ENCODE results near the gene ARPC2. TPM values are rescaled to one million over a fixed set of nuclear protein-coding genes. Genes with fewer than 3 reads are reported as not detected.
A peak's percentile ranks its signal among the peaks of the same experiment; 100 is the strongest.

Gene ARPC2
- total and polyA plus RNA-seq, 4 donors, result 58.1 to 83.6 (median 73.7) TPM

GRCh38 chr2:218290316-218291261 is 73.6 kb downstream of the ARPC2 start:
- Histone ChIP-seq H3K27ac (ENCODE audit: low read depth in 1 of 2, low read length in 2 of 2) (peak overlapping the region; percentile 98 to 99), H3K4me1 (ENCODE audit: control insufficient read depth in 4 of 4, insufficient read depth in 4 of 4, low read length in 3 of 4) (peaks cover 29 to 70% (median 55%) of the 10 kb centered on the region in 4 donors), H3K9ac (ENCODE audit: low read depth in 1 of 2, low read length in 2 of 2) (peak overlapping the region; percentile 69 to 86), H3K4me3 (ENCODE audit: low read depth in 1 of 3, low read length in 3 of 3) (peak overlapping the region; percentile 10 to 89 (median 69)), H3K27me3 (ENCODE audit: control insufficient read depth in 4 of 4, insufficient read depth in 4 of 4, low read length in 3 of 4) (no peaks in the 10 kb centered on the region), H3K9me3 (ENCODE audit: control insufficient read depth in 4 of 4, low read length in 3 of 4) (no peaks in the 10 kb centered on the region), H3K36me3 (ENCODE audit: control insufficient read depth in 4 of 4, insufficient read depth in 3 of 4, low read depth in 1 of 4, low read length in 3 of 4) (no peaks in the 10 kb centered on the region)
- WGBS, result 52% methylated on average over 12 of the region's 12 CpGs
- TF ChIP-seq RAD21 (IDR thresholded peaks at IDR 0.05) (no peak), NR2F2 (IDR thresholded peaks at IDR 0.05) (no peak), TAF1 (conservative IDR thresholded peaks at IDR 0.05) (no peak), ZBTB33 (IDR thresholded peaks at IDR 0.05) (no peak), HNF4A (conservative IDR thresholded peaks at IDR 0.05) (no peak), FOXA2 (IDR thresholded peaks at IDR 0.05) (no peak), JUND (IDR thresholded peaks at IDR 0.05) (no peak), REST (IDR thresholded peaks at IDR 0.05) (no peak), FOXA1 (IDR thresholded peaks at IDR 0.05) (no peak), GABPA (IDR thresholded peaks at IDR 0.05 in 1 of 2, conservative IDR thresholded peaks at IDR 0.05 in 1 of 2) (no peak)
- DNase-seq (ENCODE audit: low spot score), result peak; percentile 49

GRCh38 chr2:218291318-218292047 is 74.5 kb downstream of the ARPC2 start:
- Histone ChIP-seq H3K4me1 (ENCODE audit: control insufficient read depth in 4 of 4, insufficient read depth in 4 of 4, low read length in 3 of 4) (peaks cover 27 to 61% (median 46%) of the 10 kb centered on the region in 4 donors), H3K4me3 (ENCODE audit: low read depth in 1 of 3, low read length in 3 of 3) (peak overlapping the region; percentile 64 to 89 (median 69)), H3K36me3 (ENCODE audit: control insufficient read depth in 4 of 4, insufficient read depth in 3 of 4, low read depth in 1 of 4, low read length in 3 of 4) (no peaks in the 10 kb centered on the region), H3K27ac (ENCODE audit: low read depth in 1 of 2, low read length in 2 of 2) (peak overlapping the region; percentile 98 to 99), H3K9ac (ENCODE audit: low read depth in 1 of 2, low read length in 2 of 2) (peak overlapping the region; percentile 51 to 86), H3K9me3 (ENCODE audit: control insufficient read depth in 4 of 4, low read length in 3 of 4) (no peaks in the 10 kb centered on the region), H3K27me3 (ENCODE audit: control insufficient read depth in 4 of 4, insufficient read depth in 4 of 4, low read length in 3 of 4) (no peaks in the 10 kb centered on the region)
- DNase-seq (ENCODE audit: low spot score), result peak; percentile 59
- 27% methylated on average over 12 of the region's 12 CpGs for WGBS
- no peak for TF ChIP-seq GABPA (IDR thresholded peaks at IDR 0.05 in 1 of 2, conservative IDR thresholded peaks at IDR 0.05 in 1 of 2)
- no peak for TF ChIP-seq EGR1 (IDR thresholded peaks at IDR 0.05; ENCODE audit: low read depth in 2 of 2)
- TF ChIP-seq HNF4A (conservative IDR thresholded peaks at IDR 0.05), result peak in 1 of 2 donors; percentile 33
- no peak for TF ChIP-seq CTCF (IDR thresholded peaks at IDR 0.05; ENCODE audit: low read depth, low read length, missing input control)
- TF ChIP-seq RXRA (IDR thresholded peaks at IDR 0.05), result peak; percentile 43 to 62
- TF ChIP-seq TAF1 (conservative IDR thresholded peaks at IDR 0.05), result no peak
- no peak for TF ChIP-seq FOXA1 (IDR thresholded peaks at IDR 0.05)
- peak; percentile 2 for TF ChIP-seq YY1 (IDR thresholded peaks at IDR 0.05)
- TF ChIP-seq FOXA2 (IDR thresholded peaks at IDR 0.05), result no peak
- peak; percentile 25 for TF ChIP-seq SP1 (IDR thresholded peaks at IDR 0.05)
- peak; percentile 10 for TF ChIP-seq MAX (IDR thresholded peaks at IDR 0.05)
- TF ChIP-seq REST (IDR thresholded peaks at IDR 0.05), result peak; percentile 32
- TF ChIP-seq ATF3 (IDR thresholded peaks at IDR 0.05), result no peak
- TF ChIP-seq HNF4G (IDR thresholded peaks at IDR 0.05), result no peak
